HepG2 (cell line): ENCODE data around the gene KCNK6. TPM values are rescaled to one million over a fixed set of nuclear protein-coding genes. Genes with fewer than 3 reads are reported as not detected.

ENCODE experiments used
- GATAD2A ChIP-seq: IDR thresholded peaks from 2 replicates; pipeline ENCODE4 v1.6.1; 2016
- IRF2 ChIP-seq: IDR thresholded peaks from 2 replicates; pipeline ENCODE4 v1.6.1; 2018; ENCODE audit warnings: missing genetic modification reagents, missing compliant biosample characterization
- NONO ChIP-seq, 2 experiments: fragments of 450-650 bp in 1 of 2; sonication (generic) in 1 of 2; formaldehyde crosslinking in 1 of 2; IDR thresholded peaks in 1 of 2; conservative IDR thresholded peaks in 1 of 2; 2 replicates each; pipeline versions ENCODE4 v1.6.1 to v1.8.0; 2017 to 2022; ENCODE audit warnings: mild to moderate bottlenecking in 1 of 2, missing genetic modification reagents in 1 of 2, moderate library complexity in 1 of 2
- SALL1 ChIP-seq: sonication (generic); formaldehyde crosslinking; IDR thresholded peaks from 2 replicates; pipeline ENCODE4 v1.8.0; 2022; ENCODE audit warnings: mild to moderate bottlenecking, missing genetic modification reagents
- TBX2 ChIP-seq: sonication (generic); formaldehyde crosslinking; IDR thresholded peaks from 2 replicates; pipeline ENCODE4 v1.5.0; 2020; ENCODE audit warnings: missing genetic modification reagents, mild to moderate bottlenecking, borderline replicate concordance
- YEATS4 ChIP-seq: sonication (generic); formaldehyde crosslinking; IDR thresholded peaks from 2 replicates; pipeline ENCODE4 v1.4.0; 2020; ENCODE audit warnings: missing genetic modification reagents, borderline replicate concordance
- ZHX2 ChIP-seq, 2 experiments: sonication (generic) in 1 of 2; formaldehyde crosslinking in 1 of 2; IDR thresholded peaks; 2 replicates each; pipeline versions ENCODE4 v1.6.1 to v1.9.0; 2014 to 2022; ENCODE audit warnings: antibody characterized with exemption in 1 of 2, borderline replicate concordance in 1 of 2, inconsistent platforms in 1 of 2, low read depth in 1 of 2, missing genetic modification reagents in 1 of 2
- ZNF501 ChIP-seq: sonication (generic); formaldehyde crosslinking; IDR thresholded peaks from 2 replicates; pipeline ENCODE4 v1.5.1; 2020; ENCODE audit warnings: mild to moderate bottlenecking, moderate library complexity, missing genetic modification reagents
- ZNF766 ChIP-seq: sonication (generic); formaldehyde crosslinking; IDR thresholded peaks from 2 replicates; pipeline ENCODE4 v1.5.0; 2020; ENCODE audit warnings: missing genetic modification reagents, borderline replicate concordance
- polyA plus RNA-seq, 8 experiments: library from polyadenylated mRNA; depleted of rRNA in 3 of 8; stranded (reverse) in 7 of 8; unstranded in 1 of 8; fragments of >200 nt; fragmentation: Illumina TruSeq in 4 of 8; extraction: Trizol in 4 of 8; gene quantifications; 2 replicates each; pipeline versions ENCODE4 v1.2.1 to v1.2.3, GENCODE V29; 2011 to 2016; ENCODE audit warnings: low read depth in 4 of 8, missing spikeins in 1 of 8, mixed read lengths in 1 of 8; ENCODE audit not compliant: insufficient read depth in 1 of 8
- total RNA-seq, 5 experiments: library from RNA; depleted of rRNA; stranded (reverse); fragments of >200 nt; fragmentation: Illumina TruSeq; extraction: Trizol; gene quantifications; 2 replicates each; pipeline ENCODE4 v1.2.3, GENCODE V29; 2016; ENCODE audit warnings: low read depth in 1 of 5
- TF ChIP-seq, protein P1 (sequence below): IDR thresholded peaks from 2 replicates; pipeline ENCODE4 v1.6.1; 2016; ENCODE audit warnings: missing biosample characterization, missing genetic modification reagents, low read depth
- TF ChIP-seq, protein P2 (sequence below): sonication (generic); formaldehyde crosslinking; IDR thresholded peaks from 2 replicates; pipeline ENCODE4 v1.5.0; 2020; ENCODE audit warnings: mild to moderate bottlenecking, missing genetic modification reagents, moderate library complexity
- TF ChIP-seq, protein P3 (sequence below): sonication (generic); formaldehyde crosslinking; IDR thresholded peaks from 2 replicates; pipeline ENCODE4 v1.4.0; 2020; ENCODE audit warnings: mild to moderate bottlenecking, missing genetic modification reagents

Gene KCNK6
- total and polyA plus RNA-seq, 2 of the 13 experiments (the other 11 are each of a cell fraction or from before 2014, with no cell fraction given), result 0.03 TPM; not detected in 1

DNA sequence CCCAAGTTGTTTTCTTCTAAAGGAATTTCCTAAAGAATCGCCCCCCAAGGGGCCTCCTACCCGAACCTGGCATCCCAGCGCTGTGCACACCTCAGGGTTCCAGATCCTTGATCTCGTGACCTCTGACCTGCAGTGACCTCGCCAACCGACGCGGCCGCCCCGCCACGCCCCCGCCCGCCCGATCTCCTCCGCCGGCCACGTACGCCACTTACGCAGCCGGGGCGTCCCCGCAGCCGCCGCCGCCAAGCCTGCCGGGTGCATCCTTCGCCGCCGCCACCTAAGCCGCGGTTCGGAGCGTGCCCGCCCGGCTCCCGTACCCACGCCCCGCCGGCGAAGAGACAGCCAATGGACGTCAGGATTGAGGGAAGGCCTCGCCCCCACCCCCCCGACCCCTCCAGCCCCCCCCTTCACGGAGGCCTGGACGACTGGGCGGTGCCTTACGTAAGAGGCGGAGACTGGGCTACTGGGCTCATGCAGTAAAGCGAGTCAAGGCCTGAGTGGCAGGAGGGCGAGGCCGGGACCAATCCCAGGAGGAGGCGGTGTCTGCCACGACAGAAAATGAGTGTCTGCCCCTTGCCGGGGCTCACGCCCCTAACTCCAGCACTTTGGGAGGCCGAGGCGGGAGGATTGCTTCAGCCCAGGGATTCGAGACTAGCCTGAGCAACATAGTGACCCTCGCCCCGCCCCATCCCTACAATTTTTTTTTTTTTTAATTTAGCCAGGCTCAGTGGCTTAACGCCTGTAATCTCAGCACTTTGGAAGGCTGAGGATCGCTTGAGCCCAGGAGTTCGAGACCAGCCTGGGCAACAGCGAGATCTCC, 3.8 kb upstream of the KCNK6 start, which contains the start of gene YIF1B (continued):
- TF ChIP-seq ZHX2 (IDR thresholded peaks at IDR 0.05; ENCODE audit: low read depth) (no peak), ZHX2 (CRISPR knock-in tag; IDR thresholded peaks at IDR 0.05; ENCODE audit: borderline replicate concordance) (no peak), YEATS4 (peak; percentile 15; the same call in 1 of the 2 replicates), IRF2 (CRISPR knock-in tag) (peak; percentile 14), ZNF501 (CRISPR knock-in tag) (peak; percentile 2; the same call in 1 of the 2 replicates), TBX2 (CRISPR knock-in tag) (0 out of 2 replicates have a peak, but pooled peaks have one; percentile 16), ZNF766 (no peak), GATAD2A (CRISPR knock-in tag) (peak; percentile 47), SALL1 (peak; percentile 34; the same call in 1 of the 2 replicates), NONO (IDR thresholded peaks at IDR 0.05) (no peak), NONO (CRISPR knock-in tag; conservative IDR thresholded peaks at IDR 0.05) (peak; percentile 66; the same call in 1 of the 2 replicates)
- TF ChIP-seq, protein P1, sequence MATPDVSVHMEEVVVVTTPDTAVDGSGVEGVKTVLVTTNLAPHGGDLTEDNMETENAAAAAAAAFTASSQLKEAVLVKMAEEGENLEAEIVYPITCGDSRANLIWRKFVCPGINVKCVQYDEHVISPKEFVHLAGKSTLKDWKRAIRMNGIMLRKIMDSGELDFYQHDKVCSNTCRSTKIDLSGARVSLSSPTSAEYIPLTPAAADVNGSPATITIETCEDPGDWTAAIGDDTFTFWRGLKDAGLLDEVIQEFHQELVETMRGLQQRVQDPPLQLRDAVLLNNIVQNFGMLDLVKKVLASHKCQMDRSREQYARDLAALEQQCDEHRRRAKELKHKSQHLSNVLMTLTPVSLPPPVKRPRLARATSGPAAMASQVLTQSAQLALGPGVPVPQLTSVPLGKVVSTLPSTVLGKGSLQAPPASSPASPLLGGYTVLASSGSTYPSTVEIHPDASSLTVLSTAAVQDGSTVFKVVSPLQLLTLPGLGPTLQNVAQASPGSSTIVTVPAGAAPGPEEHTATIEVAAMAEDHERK (CRISPR knock-in tag), result peak; percentile 73
- TF ChIP-seq, protein P2, sequence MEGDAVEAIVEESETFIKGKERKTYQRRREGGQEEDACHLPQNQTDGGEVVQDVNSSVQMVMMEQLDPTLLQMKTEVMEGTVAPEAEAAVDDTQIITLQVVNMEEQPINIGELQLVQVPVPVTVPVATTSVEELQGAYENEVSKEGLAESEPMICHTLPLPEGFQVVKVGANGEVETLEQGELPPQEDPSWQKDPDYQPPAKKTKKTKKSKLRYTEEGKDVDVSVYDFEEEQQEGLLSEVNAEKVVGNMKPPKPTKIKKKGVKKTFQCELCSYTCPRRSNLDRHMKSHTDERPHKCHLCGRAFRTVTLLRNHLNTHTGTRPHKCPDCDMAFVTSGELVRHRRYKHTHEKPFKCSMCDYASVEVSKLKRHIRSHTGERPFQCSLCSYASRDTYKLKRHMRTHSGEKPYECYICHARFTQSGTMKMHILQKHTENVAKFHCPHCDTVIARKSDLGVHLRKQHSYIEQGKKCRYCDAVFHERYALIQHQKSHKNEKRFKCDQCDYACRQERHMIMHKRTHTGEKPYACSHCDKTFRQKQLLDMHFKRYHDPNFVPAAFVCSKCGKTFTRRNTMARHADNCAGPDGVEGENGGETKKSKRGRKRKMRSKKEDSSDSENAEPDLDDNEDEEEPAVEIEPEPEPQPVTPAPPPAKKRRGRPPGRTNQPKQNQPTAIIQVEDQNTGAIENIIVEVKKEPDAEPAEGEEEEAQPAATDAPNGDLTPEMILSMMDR (CRISPR knock-in tag), result 0 out of 2 replicates have a peak, but pooled peaks have one; percentile 4
- TF ChIP-seq, protein P3, sequence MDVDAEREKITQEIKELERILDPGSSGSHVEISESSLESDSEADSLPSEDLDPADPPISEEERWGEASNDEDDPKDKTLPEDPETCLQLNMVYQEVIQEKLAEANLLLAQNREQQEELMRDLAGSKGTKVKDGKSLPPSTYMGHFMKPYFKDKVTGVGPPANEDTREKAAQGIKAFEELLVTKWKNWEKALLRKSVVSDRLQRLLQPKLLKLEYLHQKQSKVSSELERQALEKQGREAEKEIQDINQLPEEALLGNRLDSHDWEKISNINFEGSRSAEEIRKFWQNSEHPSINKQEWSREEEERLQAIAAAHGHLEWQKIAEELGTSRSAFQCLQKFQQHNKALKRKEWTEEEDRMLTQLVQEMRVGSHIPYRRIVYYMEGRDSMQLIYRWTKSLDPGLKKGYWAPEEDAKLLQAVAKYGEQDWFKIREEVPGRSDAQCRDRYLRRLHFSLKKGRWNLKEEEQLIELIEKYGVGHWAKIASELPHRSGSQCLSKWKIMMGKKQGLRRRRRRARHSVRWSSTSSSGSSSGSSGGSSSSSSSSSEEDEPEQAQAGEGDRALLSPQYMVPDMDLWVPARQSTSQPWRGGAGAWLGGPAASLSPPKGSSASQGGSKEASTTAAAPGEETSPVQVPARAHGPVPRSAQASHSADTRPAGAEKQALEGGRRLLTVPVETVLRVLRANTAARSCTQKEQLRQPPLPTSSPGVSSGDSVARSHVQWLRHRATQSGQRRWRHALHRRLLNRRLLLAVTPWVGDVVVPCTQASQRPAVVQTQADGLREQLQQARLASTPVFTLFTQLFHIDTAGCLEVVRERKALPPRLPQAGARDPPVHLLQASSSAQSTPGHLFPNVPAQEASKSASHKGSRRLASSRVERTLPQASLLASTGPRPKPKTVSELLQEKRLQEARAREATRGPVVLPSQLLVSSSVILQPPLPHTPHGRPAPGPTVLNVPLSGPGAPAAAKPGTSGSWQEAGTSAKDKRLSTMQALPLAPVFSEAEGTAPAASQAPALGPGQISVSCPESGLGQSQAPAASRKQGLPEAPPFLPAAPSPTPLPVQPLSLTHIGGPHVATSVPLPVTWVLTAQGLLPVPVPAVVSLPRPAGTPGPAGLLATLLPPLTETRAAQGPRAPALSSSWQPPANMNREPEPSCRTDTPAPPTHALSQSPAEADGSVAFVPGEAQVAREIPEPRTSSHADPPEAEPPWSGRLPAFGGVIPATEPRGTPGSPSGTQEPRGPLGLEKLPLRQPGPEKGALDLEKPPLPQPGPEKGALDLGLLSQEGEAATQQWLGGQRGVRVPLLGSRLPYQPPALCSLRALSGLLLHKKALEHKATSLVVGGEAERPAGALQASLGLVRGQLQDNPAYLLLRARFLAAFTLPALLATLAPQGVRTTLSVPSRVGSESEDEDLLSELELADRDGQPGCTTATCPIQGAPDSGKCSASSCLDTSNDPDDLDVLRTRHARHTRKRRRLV (CRISPR knock-in tag), result peak; percentile 99
